Gastroesophageal sphincter (tissue), 4 donors: Measurements from ENCODE around the gene ITM2C. TPM values are rescaled to one million over a fixed set of nuclear protein-coding genes. Genes with fewer than 3 reads are reported as not detected.

ENCODE experiments used
- ATAC-seq: fragments of 150-250 bp; one replicate; pipeline ENCODE4 v1.9.1; 2016; ENCODE audit warnings: mild to moderate bottlenecking, moderate library complexity
- H3K27ac ChIP-seq, 4 donors: fragments of 200-600 bp; sonication (generic) in 3 of 4; 1 replicate in 3 of 4; 2 replicates in 1 of 4; pipeline ENCODE4 v1.5.1; 2016 to 2019
- H3K27me3 ChIP-seq: fragments of 200-600 bp; sonication (generic); one replicate; pipeline ENCODE4 v1.5.1; 2019
- H3K36me3 ChIP-seq, 2 donors: fragments of 200-600 bp; sonication (generic); one replicate each; pipeline ENCODE4 v1.5.1; 2019; ENCODE audit warnings: control low read depth in 1 of 2
- H3K4me1 ChIP-seq, 3 donors: fragments of 200-600 bp; sonication (generic); 1 replicate in 2 of 3; 2 replicates in 1 of 3; pipeline ENCODE4 v1.5.1; 2016 to 2019; ENCODE audit warnings: control low read depth in 2 of 3
- H3K4me3 ChIP-seq, 2 donors: fragments of 200-600 bp; sonication (generic); one replicate each; pipeline ENCODE4 v1.5.1; 2019; ENCODE audit warnings: mild to moderate bottlenecking in 1 of 2, moderate library complexity in 1 of 2
- H3K9me3 ChIP-seq, 3 donors: fragments of 200-600 bp; sonication (generic); one replicate each; pipeline ENCODE4 v1.5.1; 2017 to 2019; ENCODE audit warnings: control low read depth in 2 of 3
- CTCF ChIP-seq, 4 experiments: fragments of 200-600 bp in 2 of 4; fragments of 450-650 bp in 2 of 4; sonication (generic) in 1 of 4; IDR thresholded peaks; one replicate each; pipeline ENCODE4 v1.5.1; 2017 to 2019; ENCODE audit warnings: antibody characterized with exemption in 4 of 4, mild to moderate bottlenecking in 2 of 4, moderate library complexity in 2 of 4
- EP300 ChIP-seq: sonication (generic); formaldehyde crosslinking; IDR thresholded peaks from one replicate; pipeline ENCODE4 v1.6.1; 2017; ENCODE audit warnings: antibody characterized with exemption, mild to moderate bottlenecking
- POLR2A ChIP-seq, 2 donors: fragments of 450-650 bp; IDR thresholded peaks; one replicate each; pipeline ENCODE4 v1.6.1; 2017; ENCODE audit warnings: antibody characterized with exemption in 2 of 2, mild to moderate bottlenecking in 2 of 2, moderate library complexity in 1 of 2
- POLR2AphosphoS5 ChIP-seq: sonication (generic); formaldehyde crosslinking; IDR thresholded peaks from one replicate; pipeline ENCODE4 v1.6.1; 2017; ENCODE audit warnings: antibody characterized with exemption
- WGBS, 2 donors: methylation state at CpG; one replicate each; pipeline ENCODE4 v1.1.5; 2018; ENCODE audit warnings: low coverage in 1 of 2; 5-methylcytosine and 5-hydroxymethylcytosine counted together
- total RNA-seq, 4 donors: library from RNA; depleted of rRNA; stranded (reverse); fragments of >200 nt; gene quantifications; one replicate each; pipeline ENCODE4 v1.1.0, GENCODE V29; 2016

ITM2C gene
- total RNA-seq, 4 donors from 2014 or later: 70.2 to 141 (median 84.0) TPM

DNA sequence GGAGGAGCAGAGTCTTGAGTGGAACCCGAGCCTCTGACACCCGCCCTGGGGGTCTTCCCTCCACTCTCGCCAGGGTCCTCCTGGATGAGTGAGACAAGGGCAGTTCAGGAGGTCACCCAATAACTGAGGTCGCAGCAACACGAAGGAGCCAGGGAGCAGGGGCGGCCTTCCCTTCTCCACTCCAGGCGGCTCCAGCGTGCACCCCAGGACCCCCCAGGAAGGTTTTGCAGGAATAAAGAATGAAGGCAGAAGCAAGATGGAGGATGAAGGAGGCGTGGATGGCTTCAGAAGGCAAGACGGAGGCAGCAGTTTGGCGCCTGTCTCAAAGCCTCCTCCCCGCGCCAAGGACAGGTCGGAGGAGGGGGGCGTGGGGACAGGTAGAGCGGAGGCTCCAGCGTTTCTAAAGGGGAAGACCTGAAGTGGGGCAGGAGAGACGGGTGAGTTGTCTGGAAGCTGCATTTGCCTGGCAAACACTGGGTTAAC, 579 bp upstream of the ITM2C start:
- 18 to 43% methylated on average over 10 to 13 of the region's 18 CpGs for WGBS, 2 donors
- Histone ChIP-seq H3K4me3 (peak overlapping the region; percentile 54 to 89), H3K27me3 (no peaks in the 10 kb centered on the region), H3K9me3 (no peaks in the 10 kb centered on the region), H3K36me3 (no peaks in the 10 kb centered on the region), H3K27ac (peak overlapping the region in 3 of 4 donors; percentile 28 to 85 (median 77)), H3K4me1 (peaks cover 0 to 50% (median 22%) of the 10 kb centered on the region in 3 donors)
- TF ChIP-seq CTCF (IDR thresholded peaks at IDR 0.05): no peak
- TF ChIP-seq EP300: no peak
- TF ChIP-seq POLR2A (IDR thresholded peaks at IDR 0.05): no peak
- ATAC-seq: no peak

- H3K9me3 ChIP-seq: no peaks in the 10 kb centered on the region
- TF ChIP-seq POLR2A (IDR thresholded peaks at IDR 0.05): no peak
- TF ChIP-seq POLR2AphosphoS5: no peak
- TF ChIP-seq CTCF (IDR thresholded peaks at IDR 0.05): no peak
- TF ChIP-seq EP300: no peak
- WGBS, 2 donors: 0% methylated on average over 5 to 8 of the region's 24 CpGs
- H3K27ac ChIP-seq: peak overlapping the region in 3 of 4 donors; percentile 77 to 85 (median 80)
- peak overlapping the region; percentile 54 to 89 for H3K4me3 ChIP-seq
- no peaks in the 10 kb centered on the region for H3K36me3 ChIP-seq
- H3K27me3 ChIP-seq: no peaks in the 10 kb centered on the region
- ATAC-seq: no peak
- peaks cover 0 to 62% (median 32%) of the 10 kb centered on the region in 3 donors for H3K4me1 ChIP-seq
Observed at GRCh38 chr2:230865307-230865765, 594 bp downstream of the ITM2C start.

GRCh38 chr2:230865766-230866755, 1.3 kb downstream of the ITM2C start:
- no peaks in the 10 kb centered on the region for H3K27me3 ChIP-seq
- H3K9me3 ChIP-seq: no peaks in the 10 kb centered on the region
- H3K27ac ChIP-seq: peak overlapping the region in 3 of 4 donors; percentile 64 to 85 (median 80)
- peak overlapping the region; percentile 54 to 89 for H3K4me3 ChIP-seq
- H3K4me1 ChIP-seq: peaks cover 0 to 69% (median 39%) of the 10 kb centered on the region in 3 donors
- WGBS, 2 donors: 0% methylated on average over 8 of the region's 35 CpGs; no CpG with 5 or more reads in 1 of the 2 donors
- ATAC-seq: no peak
- TF ChIP-seq POLR2A (IDR thresholded peaks at IDR 0.05) (no peak), CTCF (IDR thresholded peaks at IDR 0.05) (peak in 2 of 4 experiments; percentile 5 to 47)
- no peaks in the 10 kb centered on the region for H3K36me3 ChIP-seq

DNA sequence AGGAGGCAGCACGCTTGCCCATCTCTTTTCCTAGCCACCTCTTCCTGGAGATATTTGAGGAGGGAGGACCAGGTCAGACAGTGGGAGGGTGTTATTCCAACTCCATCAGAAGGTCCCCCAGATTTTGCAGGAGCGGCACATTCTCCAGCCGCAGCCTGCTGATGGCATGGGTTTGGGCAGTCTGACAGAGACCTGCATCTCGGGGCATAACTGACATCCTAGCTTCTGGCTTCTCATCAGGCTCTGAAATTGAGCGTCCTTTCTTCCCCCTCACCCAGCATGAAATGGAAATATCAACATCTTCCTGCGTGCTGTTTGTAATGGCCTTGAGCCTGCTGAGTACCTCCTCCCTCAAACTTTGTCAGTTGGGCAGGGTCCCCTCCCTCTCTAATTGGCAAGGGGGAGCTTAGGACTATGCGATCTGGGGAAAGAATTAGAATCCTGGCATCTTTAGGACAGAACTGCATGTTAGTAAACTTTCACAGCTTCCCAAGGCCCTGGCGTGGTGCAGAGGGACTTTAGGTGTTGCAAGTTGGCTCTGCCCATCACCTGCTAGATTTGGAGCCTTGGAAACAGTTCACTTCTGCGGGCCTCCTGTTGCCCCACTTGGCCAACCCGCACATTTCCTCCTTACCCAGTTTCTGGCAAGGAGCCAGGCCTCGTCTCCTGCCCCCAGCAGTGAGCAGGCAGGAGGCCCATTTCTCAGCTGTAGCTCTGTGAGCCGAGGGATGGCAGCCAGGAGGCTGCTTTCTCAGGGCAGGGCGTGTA, 2.2 kb downstream of the ITM2C start:
- Histone ChIP-seq H3K4me3 (no peak overlapping the region), H3K9me3 (no peaks in the 10 kb centered on the region), H3K36me3 (no peaks in the 10 kb centered on the region), H3K4me1 (peaks cover 0 to 78% (median 46%) of the 10 kb centered on the region in 3 donors), H3K27me3 (no peaks in the 10 kb centered on the region), H3K27ac (peak overlapping the region in 3 of 4 donors; percentile 64 to 85 (median 80))
- peak in 1 of 4 experiments; percentile 30 for TF ChIP-seq CTCF (IDR thresholded peaks at IDR 0.05)
- TF ChIP-seq POLR2AphosphoS5: no peak
- TF ChIP-seq EP300: no peak
- TF ChIP-seq POLR2A (IDR thresholded peaks at IDR 0.05): no peak
- WGBS, 2 donors: 0 to 33% methylated on average over 3 to 5 of the region's 13 CpGs
- ATAC-seq: no peak
